Measurements from ENCODE around the gene ATXN1.

The ATXN1 gene

DNA sequence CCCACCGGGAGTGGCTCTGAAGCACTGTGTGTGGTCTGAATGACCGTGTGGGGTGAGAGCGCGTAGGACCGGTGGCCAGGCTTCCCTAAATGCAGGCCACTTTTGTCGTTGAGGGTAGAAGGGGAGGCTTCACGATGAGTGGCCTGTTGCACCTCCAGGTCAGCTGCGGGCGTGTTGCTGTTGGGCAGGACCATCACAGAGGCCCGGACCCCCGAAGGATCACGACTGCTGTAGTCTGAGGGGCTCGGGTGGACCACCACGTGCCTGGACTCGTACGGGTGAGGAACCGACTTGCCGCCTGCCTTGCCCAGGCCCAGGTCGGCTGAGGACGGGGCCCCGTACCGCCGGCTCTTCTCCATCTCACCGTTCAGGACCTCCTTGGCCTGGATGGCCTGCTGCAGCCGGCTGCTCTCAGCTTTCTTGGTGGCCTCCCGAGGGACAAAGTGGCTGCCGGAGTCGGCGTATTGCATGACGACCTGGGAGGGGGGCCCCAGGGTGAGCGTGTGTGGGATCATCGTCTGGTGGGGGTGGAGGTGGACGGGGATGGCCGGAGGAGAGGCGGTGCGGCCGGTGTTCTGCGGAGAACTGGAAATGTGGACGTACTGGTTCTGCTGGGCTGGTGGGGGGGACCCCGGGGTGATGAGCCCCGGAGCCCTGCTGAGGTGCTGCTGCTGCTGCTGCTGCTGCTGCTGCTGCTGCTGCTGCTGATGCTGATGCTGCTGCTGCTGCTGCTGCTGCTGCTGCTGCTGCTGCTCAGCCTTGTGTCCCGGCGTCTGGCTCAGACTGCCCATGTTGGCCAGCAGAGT is 434.1 kb downstream of the ATXN1 start:
- in situ Hi-C loops (cut with HindIII; ENCODE audit: low sequenced_read_pairs): no loop called here

DNA sequence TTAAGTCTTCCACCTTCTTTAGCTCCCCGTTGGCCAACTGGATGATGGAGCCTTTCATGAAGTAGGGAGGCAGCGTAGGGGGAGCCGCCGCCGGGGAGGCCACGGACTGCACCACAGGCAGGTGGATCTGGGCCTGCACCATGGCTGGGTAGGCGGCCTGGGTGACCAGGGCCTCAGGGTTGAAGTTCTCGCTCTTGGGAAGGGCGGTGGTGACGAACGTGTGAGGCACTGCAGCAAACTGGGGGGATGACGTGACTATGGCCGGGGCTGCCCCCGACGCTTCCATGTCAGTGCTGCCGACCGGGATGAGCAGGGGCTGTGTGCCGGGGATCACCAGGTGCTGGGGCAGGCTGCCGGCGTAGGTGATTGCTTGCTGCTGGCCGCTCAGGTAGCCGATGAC is 434.7 kb downstream of the ATXN1 start:
- in situ Hi-C loops (cut with HindIII; ENCODE audit: low sequenced_read_pairs): no loop called here

DNA sequence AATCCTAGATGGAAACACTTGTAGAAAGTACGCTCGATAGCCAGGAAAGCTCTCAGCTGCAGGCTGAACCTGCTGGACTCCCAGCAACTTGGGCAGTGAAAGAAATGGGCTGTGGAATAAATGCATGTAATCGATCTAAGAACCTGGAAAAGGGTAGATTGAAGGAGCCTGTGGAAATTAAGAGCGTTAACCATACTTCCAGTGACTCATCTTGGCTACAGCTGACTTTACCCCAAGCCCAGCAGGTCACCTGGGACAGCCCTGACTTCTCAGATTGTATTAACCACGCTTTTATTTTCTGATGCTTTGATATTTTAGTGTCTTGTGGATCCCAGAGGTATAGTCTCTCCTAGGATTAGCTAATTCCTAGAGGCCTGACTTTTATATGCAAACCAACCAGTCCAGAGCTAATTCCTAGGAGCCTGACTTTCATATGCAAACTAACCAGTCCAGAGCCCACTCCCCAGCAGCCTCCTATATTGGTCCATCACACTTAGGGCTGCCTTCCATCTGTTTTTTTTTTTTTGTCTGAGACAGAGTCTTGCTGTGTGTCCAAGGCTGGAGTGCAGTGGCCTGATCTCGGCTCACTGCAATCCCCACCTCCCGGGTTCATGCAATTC is 436.5 kb downstream of the ATXN1 start:
- in situ Hi-C loops (cut with HindIII; ENCODE audit: low sequenced_read_pairs): no loop called here

DNA sequence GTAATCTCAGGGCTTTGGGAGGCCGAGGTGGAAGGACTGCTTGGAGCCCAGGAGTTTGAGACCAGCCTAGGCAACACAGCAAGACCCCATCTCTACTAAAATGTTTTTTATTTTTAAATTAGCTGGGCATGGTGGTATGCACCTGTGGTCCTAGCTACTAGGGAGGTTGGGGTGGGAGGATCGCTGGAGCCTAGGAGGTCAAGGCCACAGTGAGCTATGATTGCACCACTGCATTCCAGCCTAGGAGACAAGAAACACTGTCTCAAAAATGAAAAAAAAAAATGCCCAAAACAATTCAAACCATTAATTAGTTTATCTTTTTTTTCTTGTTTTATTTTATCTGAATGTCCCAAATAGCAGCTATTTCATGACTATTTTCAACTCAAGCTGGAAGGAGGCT is 437.1 kb downstream of the ATXN1 start:
- in situ Hi-C loops (cut with HindIII; ENCODE audit: low sequenced_read_pairs): no loop called here

DNA sequence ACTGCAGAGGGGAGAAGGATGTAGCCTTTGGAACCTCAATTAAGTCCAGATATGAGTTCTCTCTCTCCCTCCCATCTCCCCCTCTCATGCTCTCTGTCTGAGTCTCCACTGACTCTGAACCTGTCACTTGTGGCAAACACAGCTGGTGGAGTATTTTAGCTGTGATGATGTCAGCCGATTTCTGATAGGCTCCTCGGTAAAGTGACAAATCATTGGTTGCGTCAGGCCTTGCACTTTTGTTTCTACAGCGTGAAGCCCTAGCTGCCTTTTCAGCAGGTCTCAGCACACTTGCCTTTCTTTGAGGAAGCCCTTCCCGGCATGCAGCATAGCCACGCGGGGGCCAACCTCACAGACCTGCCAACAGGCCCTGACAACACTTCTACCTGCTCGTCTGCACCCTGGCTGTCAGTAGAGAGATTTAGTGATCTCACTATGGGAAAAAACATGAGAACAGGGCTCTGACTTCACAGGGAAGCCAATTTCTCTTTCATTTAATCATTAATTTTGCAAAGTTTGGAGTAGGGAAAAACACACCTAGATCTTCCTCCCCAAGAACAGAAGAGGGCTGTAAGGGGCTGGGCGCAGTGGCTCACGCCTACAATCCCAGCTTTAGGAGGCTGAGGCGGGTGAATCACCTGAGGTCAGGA is 438.5 kb downstream of the ATXN1 start:
- in situ Hi-C loops (cut with HindIII; ENCODE audit: low sequenced_read_pairs): no loop called here

DNA sequence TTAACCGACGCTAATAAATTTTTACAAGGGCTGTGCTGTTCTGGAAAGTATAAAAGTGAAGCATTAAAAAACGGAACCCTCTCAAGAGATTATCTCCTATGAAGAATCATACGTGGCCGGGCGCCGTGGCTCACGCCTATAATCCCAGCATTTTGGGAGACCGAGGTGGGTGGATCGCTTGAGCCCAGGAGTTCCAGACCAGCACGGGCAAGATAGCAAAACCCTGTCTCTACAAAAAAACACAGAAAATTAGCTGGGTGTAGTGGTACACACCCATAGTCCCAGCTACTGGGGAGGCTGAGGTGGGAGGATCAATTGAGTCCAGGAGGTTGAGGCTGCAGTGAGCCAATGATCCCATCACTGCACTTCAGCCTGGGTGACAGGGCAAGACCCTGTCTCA is 439.4 kb downstream of the ATXN1 start:
- in situ Hi-C loops (cut with HindIII; ENCODE audit: low sequenced_read_pairs): no loop called here

DNA sequence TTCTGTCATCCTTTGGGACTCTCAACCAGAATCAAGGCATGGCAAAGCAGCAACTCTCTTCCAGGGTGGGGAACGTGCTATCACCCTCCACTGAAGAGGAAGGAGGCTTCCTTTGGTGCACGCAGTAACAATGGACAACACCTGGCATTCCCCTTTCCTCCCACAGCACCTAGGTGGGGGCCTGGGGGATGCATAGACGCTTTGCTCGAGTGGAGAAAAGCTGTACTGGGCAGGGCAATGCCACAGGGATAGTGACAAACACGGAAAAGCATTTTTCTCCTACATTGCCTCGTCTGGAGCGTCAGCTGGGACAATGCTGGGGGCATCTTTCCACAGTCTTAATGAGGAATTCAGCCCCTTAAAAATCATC is 439.9 kb downstream of the ATXN1 start:
- in situ Hi-C loops (cut with HindIII; ENCODE audit: low sequenced_read_pairs): no loop called here

DNA sequence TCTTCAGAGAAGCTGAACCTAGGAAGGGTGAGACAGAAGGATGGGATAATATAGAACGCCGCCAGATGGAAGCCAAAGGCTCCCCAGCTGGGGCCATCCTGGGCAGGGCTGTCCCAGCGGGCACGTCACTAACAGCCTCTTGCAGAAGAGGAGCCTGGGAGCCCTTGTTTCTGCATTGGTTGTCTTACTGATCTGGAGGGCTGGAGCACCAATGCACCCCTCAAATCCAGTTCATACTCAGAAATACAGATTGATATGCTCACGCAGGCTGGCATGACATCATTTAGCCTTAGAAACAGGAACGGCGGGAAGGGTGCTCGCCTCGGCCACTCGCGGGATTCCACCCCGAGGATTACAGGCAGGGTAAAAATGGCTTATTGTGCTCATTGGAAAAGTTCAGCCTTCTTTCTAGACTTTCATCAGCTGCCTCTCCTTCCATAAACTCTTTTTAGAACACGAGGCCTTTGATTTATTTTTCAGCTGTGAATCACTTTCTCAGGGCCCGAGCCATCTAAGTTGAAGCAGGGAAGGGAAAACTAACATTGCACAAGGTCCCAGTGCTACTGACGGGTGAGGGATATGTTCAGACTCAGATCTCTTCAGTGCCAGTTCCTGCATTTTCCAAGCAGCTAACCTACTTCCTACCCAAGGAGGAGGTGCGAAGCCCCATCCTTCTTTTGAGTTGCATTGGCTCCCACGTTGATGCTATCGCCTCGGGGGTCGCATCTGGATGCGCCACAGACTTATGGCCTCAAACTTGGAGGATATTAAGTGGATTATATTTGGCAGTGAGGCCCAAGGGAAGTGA is 440.5 kb downstream of the ATXN1 start:
- in situ Hi-C loops (cut with HindIII; ENCODE audit: low sequenced_read_pairs): no loop called here

DNA sequence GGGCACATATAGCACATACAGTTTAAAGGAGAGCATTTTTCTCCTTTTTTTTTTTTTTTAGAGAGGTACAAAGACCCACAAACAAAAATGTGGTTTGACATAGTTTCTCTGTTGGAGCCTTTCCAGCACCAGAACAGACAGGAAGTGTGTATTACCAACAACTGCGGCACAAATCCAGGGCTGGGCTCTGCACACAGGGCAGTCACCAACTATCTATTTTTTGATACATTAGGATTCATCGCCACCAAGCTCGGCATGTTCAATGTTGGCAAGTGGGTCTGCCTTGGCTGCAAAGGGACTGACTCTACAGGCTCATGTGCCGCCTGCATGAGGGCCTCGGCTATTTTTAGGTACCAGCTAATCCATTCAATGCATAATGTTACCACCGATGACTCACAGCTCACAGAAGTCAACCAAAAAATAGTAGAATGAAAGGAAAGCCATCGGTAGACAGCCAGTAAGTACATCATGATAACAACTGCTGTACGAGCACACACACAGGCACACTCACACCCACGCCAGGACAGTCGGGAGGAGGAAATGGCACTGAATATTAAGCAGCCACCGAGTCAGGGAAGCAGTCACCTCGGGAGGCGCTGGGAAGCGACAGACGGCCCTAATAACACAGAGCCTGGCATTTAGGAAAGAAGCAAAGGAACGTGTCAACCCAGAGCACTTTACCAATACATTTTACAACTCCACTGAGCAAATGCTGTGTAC is 441.3 kb downstream of the ATXN1 start:
- in situ Hi-C loops (cut with HindIII; ENCODE audit: low sequenced_read_pairs): no loop called here

DNA sequence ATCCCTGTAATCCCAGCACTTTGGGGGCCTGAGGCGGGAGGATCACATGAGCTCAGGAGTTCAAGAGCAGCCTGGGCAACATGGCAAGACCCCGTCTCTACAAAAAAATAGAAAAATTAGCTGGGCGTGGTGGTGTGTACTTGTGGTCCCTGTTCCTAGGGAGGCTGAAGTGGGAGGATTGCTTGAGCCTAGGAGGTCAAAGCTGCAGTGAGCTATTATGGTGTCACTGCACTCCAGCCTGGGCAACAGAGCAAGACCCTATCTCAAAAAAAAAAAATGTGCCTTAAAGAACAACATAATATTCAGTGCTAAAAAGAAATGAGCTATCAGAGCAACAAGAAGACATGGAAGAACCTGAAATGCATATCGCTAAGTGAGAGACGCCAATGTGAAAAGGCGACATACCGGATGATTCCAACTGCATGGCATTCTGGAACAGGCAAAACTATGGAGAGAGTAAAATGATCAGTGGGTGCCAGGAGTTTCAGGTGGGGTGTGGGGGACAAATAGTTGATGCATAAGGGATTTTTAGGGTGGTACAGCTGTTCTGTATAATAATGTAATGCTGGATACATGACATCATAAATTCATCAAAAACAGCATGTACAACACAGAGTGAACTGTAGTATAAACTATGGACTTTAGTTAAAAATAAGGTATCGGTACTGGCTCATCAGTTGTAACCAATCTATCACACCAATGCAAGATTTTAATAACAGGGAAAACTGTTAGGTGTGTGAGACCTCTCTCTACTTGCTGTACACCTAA is 442.1 kb downstream of the ATXN1 start:
- in situ Hi-C loops (cut with HindIII; ENCODE audit: low sequenced_read_pairs): no loop called here

DNA sequence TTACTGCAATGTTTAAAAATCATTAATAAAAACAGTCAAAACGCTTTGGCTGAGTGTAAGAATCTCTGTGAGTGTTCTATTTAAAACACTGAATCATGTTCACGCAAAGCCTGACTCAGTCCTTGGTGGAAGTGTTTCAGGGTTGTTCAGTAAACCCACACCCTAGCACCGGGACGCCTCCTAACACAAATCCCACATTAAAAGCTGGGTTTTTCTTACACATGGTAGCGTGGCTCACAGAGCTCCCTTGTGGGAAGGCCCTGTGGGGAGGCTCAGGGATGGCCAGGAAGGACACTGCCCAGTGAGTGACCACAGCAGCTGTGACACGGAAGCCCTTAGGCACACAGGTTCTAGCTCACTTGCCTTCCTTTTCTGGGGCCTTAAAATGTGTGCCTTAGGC is 442.7 kb downstream of the ATXN1 start:
- in situ Hi-C loops (cut with HindIII; ENCODE audit: low sequenced_read_pairs): no loop called here

DNA sequence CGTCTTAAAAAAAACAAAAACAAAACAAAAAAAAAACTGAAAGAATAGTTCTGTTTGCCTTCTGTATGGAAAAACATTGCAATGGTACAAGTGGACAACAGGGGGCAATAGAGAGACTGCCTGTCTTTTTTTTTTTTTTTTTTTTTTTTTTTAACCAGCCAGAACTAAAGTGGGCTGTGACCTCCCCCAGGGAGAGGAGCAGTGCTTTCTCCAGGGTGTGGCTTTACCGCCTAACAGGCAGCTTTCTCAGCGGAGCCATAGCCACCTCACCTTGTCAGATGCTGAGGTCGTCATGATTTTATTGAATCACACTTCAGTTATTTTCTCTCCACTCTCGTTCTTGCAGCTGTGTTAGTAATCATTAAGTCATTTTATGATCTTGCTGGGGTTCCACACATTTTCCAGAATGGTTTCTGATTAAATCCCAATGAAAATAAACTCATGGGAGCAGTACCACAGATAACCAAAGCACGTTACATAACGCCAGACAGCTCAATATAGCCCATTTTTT is 444.5 kb downstream of the ATXN1 start:
- in situ Hi-C loops (cut with HindIII; ENCODE audit: low sequenced_read_pairs): no loop called here

DNA sequence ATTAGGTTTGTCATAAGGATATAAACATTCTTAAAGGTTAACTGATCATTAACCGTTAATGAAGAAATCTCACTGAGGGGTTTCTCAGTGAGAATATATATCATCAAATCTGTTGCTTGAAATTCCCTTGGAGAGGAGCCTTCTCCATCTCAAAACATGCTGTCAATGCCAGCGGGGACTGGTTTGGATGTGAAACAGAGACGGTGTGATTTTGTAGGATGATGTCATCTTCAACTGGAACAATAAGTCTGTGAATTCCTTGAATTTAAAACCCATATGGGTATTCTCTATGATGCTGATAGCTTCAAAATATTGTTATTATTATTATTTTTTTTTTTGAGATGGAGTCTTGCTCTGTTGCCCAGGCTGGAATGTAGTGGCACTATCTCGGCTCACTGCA is 447.0 kb downstream of the ATXN1 start:
- in situ Hi-C loops (cut with HindIII; ENCODE audit: low sequenced_read_pairs): no loop called here

DNA sequence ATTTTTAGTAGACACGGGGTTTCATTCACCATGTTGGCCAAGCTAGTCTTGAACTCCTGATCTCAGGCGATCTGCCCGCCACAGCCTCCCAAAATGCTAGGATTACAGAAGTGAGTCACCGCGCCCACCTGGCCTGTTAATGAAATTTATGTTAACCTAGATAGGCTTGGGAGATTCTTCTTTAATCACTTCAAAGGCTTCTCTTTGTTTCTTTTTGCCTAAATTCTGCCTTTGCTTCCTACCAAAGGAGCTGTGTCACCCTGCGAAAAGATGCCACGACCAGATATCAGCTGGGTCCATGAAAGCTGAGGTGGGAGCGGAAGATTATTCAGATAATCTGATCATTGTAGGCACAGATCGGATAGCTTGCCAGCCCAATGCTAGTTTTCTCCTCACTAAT is 447.5 kb downstream of the ATXN1 start:
- in situ Hi-C loops (cut with HindIII; ENCODE audit: low sequenced_read_pairs): no loop called here

DNA sequence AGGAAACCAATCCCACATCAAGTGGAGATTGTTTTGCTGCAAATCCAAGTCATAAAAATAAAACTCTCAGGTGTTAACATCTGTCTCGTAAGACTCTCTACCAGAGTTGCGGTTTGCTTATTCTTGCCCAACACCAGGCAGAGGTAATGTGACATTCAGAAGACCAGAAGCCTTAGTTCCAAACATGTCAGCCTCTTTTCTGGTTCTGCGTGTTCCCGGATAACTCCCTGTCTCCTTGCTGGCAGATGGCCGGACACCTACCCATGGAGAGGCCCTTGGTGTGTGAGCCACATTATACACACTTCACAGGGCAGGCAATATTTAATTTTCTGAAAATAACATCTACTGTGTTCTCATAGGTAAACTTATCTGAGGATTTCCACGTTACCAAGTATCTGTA is 449.5 kb downstream of the ATXN1 start:
- in situ Hi-C loops (cut with HindIII; ENCODE audit: low sequenced_read_pairs): no loop called here

DNA sequence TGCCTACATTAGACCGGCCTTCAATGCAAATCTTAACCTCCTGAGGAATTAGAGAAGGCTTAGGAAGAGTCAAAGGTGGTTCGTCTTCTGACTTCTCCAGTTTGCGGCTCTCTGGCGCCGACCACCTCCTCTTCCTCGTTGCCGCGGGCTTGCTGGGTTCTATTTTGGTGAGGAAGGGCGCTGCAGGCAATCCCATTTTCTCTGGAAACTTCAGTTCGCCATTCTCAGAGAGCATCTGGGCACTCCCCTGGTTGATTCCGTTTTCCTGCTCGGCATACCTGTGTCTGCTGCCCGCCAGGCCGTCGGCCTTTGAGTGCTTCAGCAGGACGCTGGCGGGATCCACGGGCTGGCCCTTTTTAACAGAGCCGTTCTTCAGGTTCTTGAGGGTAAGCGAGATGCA is 454.9 kb downstream of the ATXN1 start:
- in situ Hi-C loops (cut with HindIII; ENCODE audit: low sequenced_read_pairs): no loop called here

DNA sequence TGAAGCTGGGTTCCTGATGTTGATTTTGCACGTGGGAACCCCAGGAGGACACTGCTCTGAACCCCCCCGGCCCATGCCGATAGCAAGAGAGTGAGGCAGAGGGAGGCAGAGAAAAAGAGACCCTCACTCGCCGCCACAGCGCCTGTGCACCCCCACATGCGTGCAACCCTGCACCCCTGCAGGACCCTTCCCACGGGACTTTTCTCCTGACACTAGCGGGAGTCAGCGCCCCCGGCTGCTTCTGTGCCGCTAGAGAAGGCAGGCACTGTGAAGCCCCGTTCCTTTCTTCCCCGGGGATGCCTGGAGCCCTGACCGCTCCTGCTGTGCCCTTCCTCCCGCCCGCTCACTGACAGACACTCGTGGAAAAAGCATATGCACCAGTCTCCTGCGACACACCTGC is 455.5 kb downstream of the ATXN1 start:
- in situ Hi-C loops (cut with HindIII; ENCODE audit: low sequenced_read_pairs): no loop called here

DNA sequence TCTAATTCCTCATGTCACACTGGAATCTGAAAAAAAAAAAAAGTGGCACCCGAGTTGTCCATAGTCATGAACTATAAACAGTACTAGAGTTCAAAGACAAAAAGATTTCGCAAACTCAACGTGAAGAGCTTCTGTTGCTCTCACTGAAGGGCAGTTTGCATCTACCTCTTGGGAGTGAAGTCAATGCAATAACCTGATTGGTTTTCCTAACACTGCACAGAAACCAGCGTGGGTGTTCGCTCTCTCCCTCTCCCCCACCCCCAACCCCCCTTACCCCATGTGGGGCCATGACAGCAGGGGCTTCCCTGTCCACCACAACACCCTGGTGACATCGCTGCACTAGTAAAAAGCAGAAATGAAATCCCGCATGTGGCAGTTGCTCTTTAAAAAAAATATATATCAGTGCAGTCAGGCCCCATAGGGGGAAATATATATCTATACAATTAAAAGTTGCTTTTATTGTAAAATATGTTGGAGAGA is 456.0 kb downstream of the ATXN1 start:
- in situ Hi-C loops (cut with HindIII; ENCODE audit: low sequenced_read_pairs): no loop called here

DNA sequence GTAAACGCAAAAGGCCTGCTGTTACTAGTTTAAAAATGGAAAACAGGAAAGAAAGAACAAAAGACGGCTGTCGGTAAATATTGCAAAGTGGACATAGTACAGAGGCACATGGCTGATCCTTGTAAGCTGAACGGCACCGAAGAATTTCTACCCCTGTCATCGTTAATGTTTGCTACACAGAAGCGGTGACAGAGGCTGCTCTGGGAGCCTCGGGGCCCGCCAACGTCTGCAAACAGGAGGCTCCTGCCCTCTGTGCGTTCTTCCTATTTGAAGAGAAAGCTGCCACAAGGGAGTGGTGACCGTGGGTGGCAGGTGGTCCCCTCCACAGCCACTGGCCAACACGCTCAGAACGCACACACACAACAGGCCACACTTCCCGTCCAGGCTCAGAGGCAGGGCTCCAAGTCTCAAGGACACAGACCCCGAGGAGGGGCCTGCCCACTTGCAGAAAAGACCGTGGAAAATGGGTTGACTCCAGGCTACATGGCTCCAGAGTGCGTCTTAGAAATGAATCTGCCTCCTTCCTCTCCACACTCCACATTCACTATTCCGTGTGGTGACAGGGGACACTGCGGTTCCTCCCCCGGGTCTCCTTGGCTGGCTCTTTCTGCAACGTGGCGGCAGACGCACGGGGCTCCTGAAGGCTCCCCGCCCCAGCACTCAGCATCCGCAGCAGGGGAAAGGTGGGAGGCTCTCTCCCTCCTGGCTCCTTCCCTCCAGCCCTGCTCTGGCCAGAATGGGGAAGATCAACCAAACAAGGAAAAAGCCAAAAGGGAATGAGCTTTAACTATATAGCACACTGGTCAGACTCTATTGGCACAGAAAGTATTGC is 458.3 kb downstream of the ATXN1 start:
- in situ Hi-C loops (cut with HindIII; ENCODE audit: low sequenced_read_pairs): no loop called here
